Mucosa of rectum (tissue), 2 donors: ENCODE results near the gene ZNF275.

Experiments
- H3K27ac ChIP-seq, 2 donors: one replicate each; pipeline ENCODE4 v1.7.0; 2013; ENCODE audit warnings: inconsistent platforms in 2 of 2, low read depth in 2 of 2, low read length in 2 of 2
- H3K27me3 ChIP-seq, 2 donors: one replicate each; pipeline ENCODE4 v1.7.0; 2013; ENCODE audit warnings: low read length in 2 of 2; ENCODE audit not compliant: control insufficient read depth in 2 of 2, insufficient read depth in 2 of 2
- H3K36me3 ChIP-seq, 2 donors: one replicate each; pipeline ENCODE4 v1.7.0; 2013; ENCODE audit warnings: low read length in 2 of 2; ENCODE audit not compliant: control insufficient read depth in 2 of 2, insufficient read depth in 2 of 2
- H3K4me1 ChIP-seq, 2 donors: one replicate each; pipeline ENCODE4 v1.7.0; 2013; ENCODE audit warnings: low read length in 2 of 2, mild to moderate bottlenecking in 1 of 2; ENCODE audit not compliant: control insufficient read depth in 2 of 2, insufficient read depth in 2 of 2
- H3K4me3 ChIP-seq, 2 donors: one replicate each; pipeline ENCODE4 v1.7.0; 2013; ENCODE audit warnings: low read length in 2 of 2
- H3K9ac ChIP-seq, 2 donors: one replicate each; pipeline ENCODE4 v1.7.0; 2013; ENCODE audit warnings: low read length in 2 of 2, low read depth in 1 of 2, mild to moderate bottlenecking in 1 of 2
- H3K9me3 ChIP-seq, 2 donors: one replicate each; pipeline ENCODE4 v1.7.0; 2013; ENCODE audit warnings: low read length in 2 of 2; ENCODE audit not compliant: control insufficient read depth in 2 of 2
- donor health status: healthy.
- donor health status: Normal muscosa, but diverticular disease.

The ZNF275 gene

DNA sequence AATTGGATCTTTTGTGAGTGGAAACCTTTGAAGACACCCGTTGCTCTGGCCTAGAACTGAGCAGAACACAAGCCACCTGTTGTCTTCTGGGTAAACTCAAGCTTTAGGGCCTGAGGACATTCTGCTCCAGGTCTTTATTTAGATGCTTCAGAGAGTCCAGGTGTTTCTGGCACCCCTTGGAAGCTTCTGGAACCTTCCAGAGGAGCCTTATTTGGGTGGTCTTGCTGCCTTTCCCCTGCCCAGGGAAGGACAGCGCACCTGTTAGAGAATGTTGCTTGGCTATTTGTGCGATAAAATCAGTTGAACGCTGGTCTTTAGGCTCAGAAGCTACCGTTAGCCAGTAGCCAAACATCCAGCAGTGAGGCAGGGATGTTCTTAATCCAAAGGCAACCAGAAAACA is 3.0 kb downstream of the ZNF275 start:
- no peaks in the 10 kb centered on the region for H3K27me3 ChIP-seq
- no peak overlapping the region for H3K9ac ChIP-seq
- H3K27ac ChIP-seq = no peak overlapping the region
- peaks cover 4% of the 10 kb centered on the region in 2 donors for H3K4me1 ChIP-seq
- no peak overlapping the region for H3K4me3 ChIP-seq
- H3K36me3 ChIP-seq = peaks cover 2 to 5% of the 10 kb centered on the region in 2 donors
- H3K9me3 ChIP-seq = no peaks in the 10 kb centered on the region

DNA sequence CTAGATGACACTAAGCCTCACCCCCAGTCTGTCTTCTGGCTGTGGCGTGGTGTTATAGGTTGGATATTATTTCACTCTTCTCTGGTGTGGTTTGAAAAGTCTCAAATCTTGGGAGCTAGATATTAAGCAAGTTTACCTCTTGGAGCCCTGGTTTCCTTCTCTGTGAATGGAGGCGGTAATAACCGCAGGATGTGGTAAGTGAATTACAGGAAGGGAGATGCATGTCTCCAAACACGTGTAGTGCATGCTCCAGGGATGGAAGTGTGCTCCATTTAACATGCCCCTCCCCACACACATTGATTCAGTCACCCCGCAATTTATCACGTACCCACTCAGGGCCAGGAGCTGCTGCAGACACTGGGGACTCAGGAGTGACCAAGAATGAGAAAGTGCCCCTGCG is 4.9 kb downstream of the ZNF275 start:
- Histone ChIP-seq H3K4me1 (peaks cover 4% of the 10 kb centered on the region in 2 donors), H3K27me3 (peaks cover 0 to 3% of the 10 kb centered on the region in 2 donors), H3K9me3 (no peaks in the 10 kb centered on the region), H3K27ac (no peak overlapping the region), H3K9ac (no peak overlapping the region), H3K4me3 (no peak overlapping the region), H3K36me3 (peaks cover 2 to 5% of the 10 kb centered on the region in 2 donors)

DNA sequence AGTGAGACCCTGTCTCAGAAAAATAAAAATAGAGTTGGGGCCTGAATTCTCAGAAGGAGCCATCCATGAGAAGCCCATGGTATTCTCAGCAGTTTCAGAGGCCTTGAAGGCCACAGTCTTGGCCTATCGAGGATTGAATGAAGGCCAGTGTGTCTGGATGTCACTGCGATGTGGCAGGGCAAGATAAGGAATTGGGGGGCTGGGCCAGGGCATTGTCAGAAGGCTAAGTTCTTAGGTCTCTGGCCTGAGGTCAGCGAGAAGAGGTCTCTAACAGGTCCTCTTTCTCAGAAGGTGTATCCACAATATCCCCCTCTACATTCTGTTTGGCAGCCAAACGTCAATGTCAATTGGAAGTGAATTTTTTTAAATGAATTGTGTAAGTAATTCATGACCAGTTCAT is 5.7 kb downstream of the ZNF275 start:
- H3K27me3 ChIP-seq = peaks cover 0 to 3% of the 10 kb centered on the region in 2 donors
- peaks cover 4% of the 10 kb centered on the region in 2 donors for H3K4me1 ChIP-seq

DNA sequence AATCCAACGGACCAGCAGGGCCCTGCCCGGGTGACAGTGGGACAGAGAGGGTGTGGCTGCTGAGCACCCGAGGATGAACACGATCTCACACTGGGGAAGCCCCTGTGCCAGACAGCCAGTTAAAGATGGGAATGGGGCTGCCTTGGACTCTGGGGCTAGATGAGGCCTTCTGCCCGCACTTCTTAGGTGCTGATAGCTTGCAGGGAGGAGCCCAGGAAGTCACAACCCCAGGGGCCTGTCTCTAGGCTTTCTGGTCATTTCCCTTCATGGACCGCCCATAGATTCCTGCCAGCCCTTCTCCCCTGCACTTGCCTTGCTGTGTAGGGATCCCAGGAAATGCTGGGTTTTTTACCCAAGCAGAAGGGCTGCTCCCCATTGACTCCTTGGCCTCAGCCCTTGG is 6.2 kb downstream of the ZNF275 start:
- Histone ChIP-seq H3K4me3 (no peak overlapping the region), H3K9me3 (no peaks in the 10 kb centered on the region), H3K9ac (no peak overlapping the region), H3K27ac (no peak overlapping the region), H3K4me1 (peaks cover 0 to 4% of the 10 kb centered on the region in 2 donors), H3K36me3 (peaks cover 2 to 9% of the 10 kb centered on the region in 2 donors), H3K27me3 (peaks cover 0 to 3% of the 10 kb centered on the region in 2 donors)

More for the DNA sequence above, 5.7 kb downstream of the ZNF275 start:
- no peak overlapping the region for H3K27ac ChIP-seq
- H3K9me3 ChIP-seq = no peaks in the 10 kb centered on the region
- H3K9ac ChIP-seq = no peak overlapping the region
- no peak overlapping the region for H3K4me3 ChIP-seq
- H3K36me3 ChIP-seq = peaks cover 2 to 9% of the 10 kb centered on the region in 2 donors

DNA sequence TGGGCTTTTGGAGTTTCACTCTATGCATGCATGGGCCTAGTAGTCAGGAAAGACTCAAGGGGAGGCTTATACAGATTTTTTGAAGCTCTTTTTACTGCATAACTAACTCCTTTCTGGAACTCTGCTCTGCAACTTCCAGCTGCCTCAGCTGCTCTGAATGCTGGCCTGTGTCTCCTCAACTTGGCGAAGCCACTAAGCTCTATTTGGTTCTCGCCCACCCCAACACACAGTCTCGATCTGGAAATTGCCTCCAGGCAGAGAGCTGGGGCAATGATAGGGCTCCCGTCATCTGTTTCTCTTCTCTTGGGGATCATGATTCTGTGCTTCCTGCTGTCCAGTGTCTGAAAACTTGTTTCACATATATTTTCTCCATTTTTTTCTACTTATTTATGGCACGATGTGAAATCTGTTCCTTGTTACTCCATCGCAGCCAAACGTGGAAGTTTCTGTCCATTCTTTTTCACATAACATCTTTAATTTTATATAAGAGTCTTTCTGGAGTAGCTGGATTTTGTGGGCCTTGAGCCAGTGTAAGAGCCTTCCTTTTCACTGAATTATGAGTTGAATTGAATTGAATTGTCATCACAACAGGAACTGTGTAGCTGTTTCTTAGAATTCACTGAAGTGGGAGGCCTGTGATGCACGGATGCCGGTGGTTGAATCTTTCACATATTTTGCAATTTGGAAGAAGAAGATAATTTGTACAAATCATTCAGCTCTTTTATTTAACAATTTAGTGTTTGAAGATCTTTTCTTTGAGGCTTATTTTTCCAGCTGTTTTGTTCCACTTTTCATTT is 9.0 kb downstream of the ZNF275 start:
- Histone ChIP-seq H3K9ac (no peak overlapping the region), H3K4me1 (no peaks in the 10 kb centered on the region), H3K4me3 (no peak overlapping the region), H3K36me3 (peaks cover 3 to 9% of the 10 kb centered on the region in 2 donors), H3K27ac (no peak overlapping the region), H3K27me3 (peaks cover 0 to 3% of the 10 kb centered on the region in 2 donors), H3K9me3 (no peaks in the 10 kb centered on the region)

DNA sequence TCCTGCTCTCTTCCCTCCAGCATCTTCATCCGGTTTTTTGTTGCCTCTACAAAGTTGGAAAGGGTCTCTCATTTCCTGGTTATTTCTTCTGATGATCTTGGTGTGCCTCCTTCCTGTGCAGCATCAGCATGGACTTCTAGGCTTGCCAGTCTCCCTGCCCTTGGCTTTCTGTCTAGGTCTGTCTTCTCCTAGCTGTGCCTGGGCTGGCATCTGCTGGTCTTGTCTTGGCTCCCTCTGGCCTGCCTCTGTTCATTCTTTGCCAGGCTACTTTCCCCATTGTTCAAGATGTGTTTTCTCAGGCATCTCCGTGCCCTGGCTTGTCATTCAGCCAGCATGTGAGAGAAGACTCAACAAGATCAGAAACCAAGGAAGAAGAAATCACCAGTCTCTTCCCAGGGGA is 9.7 kb downstream of the ZNF275 start:
- Histone ChIP-seq H3K4me3 (no peak overlapping the region), H3K9ac (no peak overlapping the region), H3K27ac (no peak overlapping the region), H3K4me1 (no peaks in the 10 kb centered on the region), H3K9me3 (no peaks in the 10 kb centered on the region), H3K36me3 (peaks cover 3 to 12% of the 10 kb centered on the region in 2 donors), H3K27me3 (peaks cover 0 to 3% of the 10 kb centered on the region in 2 donors)

DNA sequence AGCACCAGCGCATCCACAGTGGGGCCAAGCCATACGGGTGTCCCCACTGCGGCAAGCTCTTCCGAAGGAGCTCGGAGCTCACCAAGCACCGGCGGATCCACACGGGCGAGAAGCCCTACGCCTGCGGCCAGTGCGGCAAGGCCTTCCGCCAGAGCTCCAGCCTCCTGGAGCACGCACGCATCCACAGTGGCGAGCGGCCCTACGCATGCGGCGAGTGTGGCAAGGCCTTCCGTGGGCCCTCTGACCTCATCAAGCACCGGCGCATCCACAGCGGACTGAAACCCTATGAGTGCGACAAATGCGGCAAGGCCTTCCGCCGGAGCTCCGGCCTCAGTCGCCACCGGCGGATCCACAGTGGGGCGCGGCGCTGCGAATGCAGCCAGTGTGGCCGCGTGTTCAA is 13.6 kb downstream of the ZNF275 start:
- Histone ChIP-seq H3K27ac (no peak overlapping the region), H3K27me3 (peaks cover 0 to 3% of the 10 kb centered on the region in 2 donors), H3K9me3 (no peaks in the 10 kb centered on the region), H3K9ac (no peak overlapping the region), H3K4me1 (no peaks in the 10 kb centered on the region), H3K36me3 (peaks cover 3 to 17% of the 10 kb centered on the region in 2 donors), H3K4me3 (no peak overlapping the region)

DNA sequence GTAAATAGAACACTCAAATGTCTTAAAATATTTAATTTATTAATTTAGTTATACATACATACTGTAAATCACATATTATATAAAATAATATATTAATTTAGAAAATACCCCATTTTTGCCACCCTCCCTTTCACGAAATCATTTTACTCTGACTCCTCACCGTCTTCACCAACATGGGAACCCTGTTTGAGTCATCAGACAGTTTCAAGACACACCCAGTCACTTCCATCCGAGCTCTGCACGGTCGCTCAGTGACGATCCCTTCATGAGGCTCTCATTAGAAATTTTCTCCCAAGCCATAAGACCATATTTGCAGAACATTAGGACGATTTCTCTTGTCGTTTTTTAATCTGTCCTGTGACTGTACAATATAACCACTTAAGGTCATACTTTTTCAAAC is 14.5 kb downstream of the ZNF275 start:
- no peaks in the 10 kb centered on the region for H3K4me1 ChIP-seq
- H3K9me3 ChIP-seq = no peaks in the 10 kb centered on the region
- H3K4me3 ChIP-seq = no peak overlapping the region
- H3K27me3 ChIP-seq = peaks cover 0 to 3% of the 10 kb centered on the region in 2 donors
- H3K9ac ChIP-seq = no peak overlapping the region
- H3K36me3 ChIP-seq = peaks cover 3 to 17% of the 10 kb centered on the region in 2 donors
- no peak overlapping the region for H3K27ac ChIP-seq

DNA sequence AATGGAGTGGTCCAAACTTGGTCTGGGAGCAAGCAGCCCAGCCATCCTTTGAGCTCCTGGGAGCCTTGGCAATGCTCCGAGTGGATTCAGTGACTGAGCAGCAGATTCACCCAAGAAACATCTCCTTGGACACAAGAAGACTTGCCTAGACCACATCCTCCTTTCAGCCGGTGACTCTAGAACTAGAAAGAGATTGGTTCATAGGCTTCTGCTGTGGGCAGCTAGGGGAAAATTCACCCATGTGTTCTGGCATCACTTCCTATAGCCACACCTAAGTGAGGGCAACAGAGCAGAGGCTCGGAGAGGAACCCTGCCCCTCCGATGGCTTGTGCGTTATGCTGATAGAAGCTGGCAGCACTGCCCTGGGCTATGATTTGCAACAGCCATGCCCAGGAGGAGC is 16.0 kb downstream of the ZNF275 start:
- no peaks in the 10 kb centered on the region for H3K4me1 ChIP-seq
- H3K9me3 ChIP-seq = no peaks in the 10 kb centered on the region
- H3K27ac ChIP-seq = no peak overlapping the region
- no peak overlapping the region for H3K4me3 ChIP-seq
- H3K36me3 ChIP-seq = peaks cover 3 to 13% of the 10 kb centered on the region in 2 donors
- H3K9ac ChIP-seq = no peak overlapping the region
- no peaks in the 10 kb centered on the region for H3K27me3 ChIP-seq

DNA sequence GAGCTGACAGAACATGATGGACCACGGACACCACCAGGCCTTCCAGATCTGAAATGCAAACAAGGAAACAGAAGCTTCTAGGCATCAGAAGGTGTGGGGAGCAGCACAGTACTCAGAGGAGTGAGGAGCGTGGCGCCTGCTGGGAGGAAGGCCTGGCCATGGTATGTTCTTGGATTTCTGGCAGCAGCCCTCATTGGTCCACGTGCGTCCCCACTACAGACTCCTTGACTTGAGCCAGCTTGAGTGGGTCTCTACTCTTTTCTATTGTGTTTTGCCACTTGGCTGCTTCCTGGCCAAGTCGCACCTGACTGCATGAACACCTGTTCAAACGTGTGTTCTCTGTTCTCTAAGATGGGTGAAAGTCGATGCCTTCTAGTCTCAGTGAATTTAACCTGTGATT is 18.0 kb downstream of the ZNF275 start:
- Histone ChIP-seq H3K27me3 (no peaks in the 10 kb centered on the region), H3K36me3 (peaks cover 0 to 11% of the 10 kb centered on the region in 2 donors), H3K27ac (no peak overlapping the region), H3K4me1 (no peaks in the 10 kb centered on the region), H3K9me3 (no peaks in the 10 kb centered on the region), H3K9ac (no peak overlapping the region), H3K4me3 (no peak overlapping the region)
